ENCODE measurements around the gene OTUD7B. TPM values are rescaled to one million over a fixed set of nuclear protein-coding genes. Genes with fewer than 3 reads are reported as not detected.

The OTUD7B gene
- total and polyA plus RNA-seq, 9 of the 15 experiments (the other 6 are each of a cell fraction or from before 2014, with no cell fraction given) = 0.96 to 18.8 (median 7.4) TPM

GRCh38 chr1:150009604-150010392 is 728 bp downstream of the OTUD7B start (continued):
- TF ChIP-seq NKRF (IDR thresholded peaks at IDR 0.05; ENCODE audit: borderline replicate concordance) (peak; percentile 58; the same call in 1 of the 2 replicates), ZNF184 (CRISPR knock-in tag; IDR thresholded peaks at IDR 0.05) (no peak), RBM25 (IDR thresholded peaks at IDR 0.05; ENCODE audit: low read depth, low read length, severe bottlenecking) (no peak), AFF1 (IDR thresholded peaks at IDR 0.05; ENCODE audit: low read depth in 1 of 2, partially characterized antibody in 2 of 2) (peak in 1 of 2 experiments; percentile 54), NUFIP1 (IDR thresholded peaks at IDR 0.05; ENCODE audit: partially characterized antibody) (peak; percentile 11), MYC (IDR thresholded peaks at IDR 0.05; ENCODE audit: low read depth, low read length) (0 out of 2 replicates have a peak, but pooled peaks have one; percentile 22), MYC (CRISPR knock-in tag; IDR thresholded peaks at IDR 0.05; ENCODE audit: borderline replicate concordance, low read depth) (no peak), NBN (IDR thresholded peaks at IDR 0.05; ENCODE audit: low read depth) (peak; percentile 48; the same call in 1 of the 2 replicates), ATF1 (CRISPR knock-in tag; IDR thresholded peaks at IDR 0.05) (no peak), ATF1 (tag; IDR thresholded peaks at IDR 0.05) (0 out of 2 replicates have a peak, but pooled peaks have one; percentile 3), FOXA3 (CRISPR knock-in tag; conservative IDR thresholded peaks at IDR 0.05 in 1 of 2, IDR thresholded peaks at IDR 0.05 in 1 of 2) (no peak), KAT8 (IDR thresholded peaks at IDR 0.05; ENCODE audit: low read depth) (no peak)

Data from K562 (cell line).